Neural cell (in vitro differentiated cells): ENCODE measurements around the gene PIM2.

Source experiments
- EP300 ChIP-seq: fragments of 450-650 bp; conservative IDR thresholded peaks from 2 replicates; pipeline ENCODE4 v1.6.1; 2014; ENCODE audit warnings: antibody characterized with exemption, mild to moderate bottlenecking, moderate library complexity; ENCODE audit not compliant: poor library complexity, severe bottlenecking
- EZH2 ChIP-seq: fragments of 200-600, 300-800 bp; shearing (Covaris generic), sonication (generic); IDR thresholded peaks from 2 replicates; pipeline ENCODE4 v1.6.1; 2014; ENCODE audit warnings: antibody characterized with exemption, low read length, borderline replicate concordance, mild to moderate bottlenecking; ENCODE audit not compliant: insufficient read depth, poor library complexity, severe bottlenecking
- POLR2AphosphoS5 ChIP-seq: IDR thresholded peaks from 2 replicates; pipeline ENCODE4 v1.6.1; 2012
- TF ChIP-seq, protein P1 (sequence below): fragments of 450-650 bp; IDR thresholded peaks from 2 replicates; pipeline ENCODE4 v1.5.1; 2014; ENCODE audit warnings: antibody characterized with exemption, mild to moderate bottlenecking, moderate library complexity; ENCODE audit not compliant: poor library complexity, severe bottlenecking

DNA sequence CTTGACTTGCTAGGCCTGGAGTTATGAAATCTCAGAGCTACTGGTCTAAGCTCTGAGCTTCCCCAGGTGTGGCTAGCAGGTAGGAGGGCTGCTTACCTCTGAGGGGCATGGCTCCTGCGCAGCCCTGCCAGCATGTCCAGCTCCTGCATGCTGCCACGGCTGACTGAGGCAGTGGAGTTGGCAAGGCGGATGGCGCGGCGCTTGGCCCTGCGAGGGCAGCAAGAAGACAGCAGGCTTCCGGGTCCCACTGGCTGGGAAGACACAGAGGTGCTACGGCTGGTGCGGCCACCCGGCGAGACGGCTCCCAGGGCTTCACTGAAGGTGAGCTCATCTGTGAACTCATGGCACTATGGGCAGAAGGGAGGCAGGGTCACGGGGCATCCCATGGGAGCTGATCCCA, 47.1 kb upstream of the PIM2 start:
- TF ChIP-seq, protein P1, sequence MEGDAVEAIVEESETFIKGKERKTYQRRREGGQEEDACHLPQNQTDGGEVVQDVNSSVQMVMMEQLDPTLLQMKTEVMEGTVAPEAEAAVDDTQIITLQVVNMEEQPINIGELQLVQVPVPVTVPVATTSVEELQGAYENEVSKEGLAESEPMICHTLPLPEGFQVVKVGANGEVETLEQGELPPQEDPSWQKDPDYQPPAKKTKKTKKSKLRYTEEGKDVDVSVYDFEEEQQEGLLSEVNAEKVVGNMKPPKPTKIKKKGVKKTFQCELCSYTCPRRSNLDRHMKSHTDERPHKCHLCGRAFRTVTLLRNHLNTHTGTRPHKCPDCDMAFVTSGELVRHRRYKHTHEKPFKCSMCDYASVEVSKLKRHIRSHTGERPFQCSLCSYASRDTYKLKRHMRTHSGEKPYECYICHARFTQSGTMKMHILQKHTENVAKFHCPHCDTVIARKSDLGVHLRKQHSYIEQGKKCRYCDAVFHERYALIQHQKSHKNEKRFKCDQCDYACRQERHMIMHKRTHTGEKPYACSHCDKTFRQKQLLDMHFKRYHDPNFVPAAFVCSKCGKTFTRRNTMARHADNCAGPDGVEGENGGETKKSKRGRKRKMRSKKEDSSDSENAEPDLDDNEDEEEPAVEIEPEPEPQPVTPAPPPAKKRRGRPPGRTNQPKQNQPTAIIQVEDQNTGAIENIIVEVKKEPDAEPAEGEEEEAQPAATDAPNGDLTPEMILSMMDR, result no peak
- no peak for TF ChIP-seq EZH2
- no peak for TF ChIP-seq EP300
- no peak for TF ChIP-seq POLR2AphosphoS5
